ENCODE data around the gene ACCSL. TPM values are rescaled to one million over a fixed set of nuclear protein-coding genes. Genes with fewer than 3 reads are reported as not detected.

Gene ACCSL
- total and polyA plus RNA-seq, 2 donors (not counting 1 experiment from before 2014, with no cell fraction given) = not detected

- Mint-ChIP-seq H3K27me3 (no peaks in the 10 kb centered on the region), H3K27ac (no peak overlapping the region), H3K4me3 (no peak overlapping the region), H3K4me1 (no peaks in the 10 kb centered on the region), H3K9me3 (ENCODE audit: insufficient read depth) (no peaks in the 10 kb centered on the region)
- Histone ChIP-seq H3K9ac (ENCODE audit: low read length) (no peak overlapping the region), H3K4me2 (replicated peaks; ENCODE audit: low read depth, low read length, poor library complexity, severe bottlenecking) (no peak overlapping the region), H3K79me2 (ENCODE audit: control insufficient read depth, insufficient read depth, low read length) (no peaks in the 10 kb centered on the region), H4K20me1 (ENCODE audit: control insufficient read depth, insufficient read depth, low read length, poor library complexity, severe bottlenecking) (no peaks in the 10 kb centered on the region), H3K4me3 (ENCODE audit: control extremely low read depth in 1 of 5, extremely low read depth in 1 of 5, insufficient read depth in 1 of 5, low read depth in 2 of 5, low read length in 4 of 5) (no peak overlapping the region), H3K4me1 (ENCODE audit: control insufficient read depth in 2 of 2, insufficient read depth in 2 of 2, low read length in 2 of 2) (no peaks in the 10 kb centered on the region), H3K27me3 (replicated peaks in 1 of 4; ENCODE audit: control extremely low read depth in 1 of 4, control insufficient read depth in 3 of 4, insufficient read depth in 4 of 4, low read length in 3 of 4) (no peaks in the 10 kb centered on the region), H3K27ac (ENCODE audit: low read length in 2 of 2) (no peak overlapping the region), H2AFZ (ENCODE audit: insufficient read depth, low read depth, low read length, poor library complexity, severe bottlenecking) (no peak overlapping the region), H3K36me3 (replicated peaks in 1 of 2; ENCODE audit: control extremely low read depth in 1 of 2, control insufficient read depth in 1 of 2, extremely low read depth in 1 of 2, insufficient read depth in 2 of 2, low read length in 1 of 2) (peaks cover 0 to 17% of the 10 kb centered on the region in 2 experiments), H3K9me3 (ENCODE audit: control extremely low read depth in 1 of 3, control insufficient read depth in 2 of 3, insufficient read depth in 1 of 3, low read length in 2 of 3) (no peaks in the 10 kb centered on the region)
- TF ChIP-seq EZH2 (IDR thresholded peaks at IDR 0.05; ENCODE audit: borderline replicate concordance, insufficient read depth, low read depth, low read length, poor library complexity, severe bottlenecking) (no peak), CTCF (IDR thresholded peaks at IDR 0.05) (no peak)
- DNase-seq (no peak), ATAC-seq (ENCODE audit: low read depth) (no peak)
- 98% methylated on average over 5 of the region's 8 CpGs for WGBS (ENCODE audit: insufficient coverage)
- intact Hi-C loops (cut with micrococcal nuclease) = no loop called here
- ChIA-PET CTCF (interaction anchor here (1.2 to 4.8 kb wide), 2 partner anchors 13 to 20 kb away, joined by 6 to 34 read pairs; partner anchors contain the start of gene EXT2), POLR2A (no interaction called here)
These were observed 25.2 kb downstream of the ACCSL start for GRCh38 chr11:44072757-44073658.

- no peak overlapping the region for H3K4me2 ChIP-seq (replicated peaks; ENCODE audit: low read depth, low read length, poor library complexity, severe bottlenecking)
- CTCF ChIA-PET = no interaction called here
These were observed 31.0 kb downstream of the ACCSL start for GRCh38 chr11:44078794-44079193.

More at GRCh38 chr11:44078794-44079193, 31.0 kb downstream of the ACCSL start:
- H4K20me1 ChIP-seq (ENCODE audit: control insufficient read depth, insufficient read depth, low read length, poor library complexity, severe bottlenecking) = no peaks in the 10 kb centered on the region
- POLR2A ChIA-PET = no interaction called here
- H3K36me3 ChIP-seq (replicated peaks in 1 of 2; ENCODE audit: control extremely low read depth in 1 of 2, control insufficient read depth in 1 of 2, extremely low read depth in 1 of 2, insufficient read depth in 2 of 2, low read length in 1 of 2) = peaks cover 1 to 19% of the 10 kb centered on the region in 2 experiments
- H3K9me3 ChIP-seq (ENCODE audit: control extremely low read depth in 1 of 3, control insufficient read depth in 2 of 3, insufficient read depth in 1 of 3, low read length in 2 of 3) = no peaks in the 10 kb centered on the region
- DNase-seq (no peak), ATAC-seq (ENCODE audit: low read depth) (no peak)
- H3K4me3 Mint-ChIP-seq = no peak overlapping the region
- no peaks in the 10 kb centered on the region for H3K79me2 ChIP-seq (ENCODE audit: control insufficient read depth, insufficient read depth, low read length)
- H3K4me3 ChIP-seq (ENCODE audit: control extremely low read depth in 1 of 5, extremely low read depth in 1 of 5, insufficient read depth in 1 of 5, low read depth in 2 of 5, low read length in 4 of 5) = no peak overlapping the region
- no peaks in the 10 kb centered on the region for H3K27me3 ChIP-seq (replicated peaks in 1 of 4; ENCODE audit: control extremely low read depth in 1 of 4, control insufficient read depth in 3 of 4, insufficient read depth in 4 of 4, low read length in 3 of 4)
- H3K27ac ChIP-seq (ENCODE audit: low read length in 2 of 2) = no peak overlapping the region
- no peak overlapping the region for H3K9ac ChIP-seq (ENCODE audit: low read length)
- no peaks in the 10 kb centered on the region for H3K4me1 ChIP-seq (ENCODE audit: control insufficient read depth in 2 of 2, insufficient read depth in 2 of 2, low read length in 2 of 2)
- WGBS (ENCODE audit: insufficient coverage) = 100% methylated on average over 5 of the region's 5 CpGs
- H3K4me1 Mint-ChIP-seq = no peaks in the 10 kb centered on the region
- H2AFZ ChIP-seq (ENCODE audit: insufficient read depth, low read depth, low read length, poor library complexity, severe bottlenecking) = no peak overlapping the region
- no peaks in the 10 kb centered on the region for H3K9me3 Mint-ChIP-seq (ENCODE audit: insufficient read depth)
- H3K27me3 Mint-ChIP-seq = no peaks in the 10 kb centered on the region
- H3K27ac Mint-ChIP-seq = no peak overlapping the region
- intact Hi-C loops (cut with micrococcal nuclease) = no loop called here
- TF ChIP-seq CTCF (IDR thresholded peaks at IDR 0.05) (no peak), EZH2 (IDR thresholded peaks at IDR 0.05; ENCODE audit: borderline replicate concordance, insufficient read depth, low read depth, low read length, poor library complexity, severe bottlenecking) (no peak)

Data from B cell (primary cell).